Measurements from ENCODE around the gene FHL2.

FHL2 gene

GRCh38 chr2:105385731-105386540, 12.9 kb downstream of the FHL2 start:
- H3K4me3 ChIP-seq (ENCODE audit: low read depth, low read length): no peak overlapping the region
- TF ChIP-seq CTCF (IDR thresholded peaks at IDR 0.05; ENCODE audit: insufficient read depth, low read depth, low read length, missing control alignments): no peak
- no peak for DNase-seq (ENCODE audit: low read depth)

GRCh38 chr2:105384861-105385260, 14.0 kb downstream of the FHL2 start:
- peak; percentile 12 for DNase-seq (ENCODE audit: low read depth)
- no peak overlapping the region for H3K4me3 ChIP-seq (ENCODE audit: low read depth, low read length)
- TF ChIP-seq CTCF (IDR thresholded peaks at IDR 0.05; ENCODE audit: insufficient read depth, low read depth, low read length, missing control alignments): no peak

GRCh38 chr2:105384216-105384615, 14.6 kb downstream of the FHL2 start:
- TF ChIP-seq CTCF (IDR thresholded peaks at IDR 0.05; ENCODE audit: insufficient read depth, low read depth, low read length, missing control alignments): no peak
- no peak overlapping the region for H3K4me3 ChIP-seq (ENCODE audit: low read depth, low read length)
- DNase-seq (ENCODE audit: low read depth): no peak

GRCh38 chr2:105383432-105384166, 15.3 kb downstream of the FHL2 start:
- no peak for DNase-seq (ENCODE audit: low read depth)
- no peak overlapping the region for H3K4me3 ChIP-seq (ENCODE audit: low read depth, low read length)
- no peak for TF ChIP-seq CTCF (IDR thresholded peaks at IDR 0.05; ENCODE audit: insufficient read depth, low read depth, low read length, missing control alignments)

GRCh38 chr2:105382177-105382576, 16.7 kb downstream of the FHL2 start:
- no peak overlapping the region for H3K4me3 ChIP-seq (ENCODE audit: low read depth, low read length)
- no peak for DNase-seq (ENCODE audit: low read depth)
- no peak for TF ChIP-seq CTCF (IDR thresholded peaks at IDR 0.05; ENCODE audit: insufficient read depth, low read depth, low read length, missing control alignments)

- no peak overlapping the region for H3K4me3 ChIP-seq (ENCODE audit: low read depth, low read length)
- DNase-seq (ENCODE audit: low read depth): no peak
- TF ChIP-seq CTCF (IDR thresholded peaks at IDR 0.05; ENCODE audit: insufficient read depth, low read depth, low read length, missing control alignments): no peak
Measured at GRCh38 chr2:105381101-105381668, 17.7 kb downstream of the FHL2 start.
